Measurements from ENCODE around the gene ARHGEF28. TPM values are rescaled to one million over a fixed set of nuclear protein-coding genes. Genes with fewer than 3 reads are reported as not detected.

ARHGEF28 gene
- total and polyA plus RNA-seq, 9 of the 15 experiments (the other 6 are each of a cell fraction or from before 2014, with no cell fraction given): 0.27 TPM; not detected in 8

GRCh38 chr5:73797132-73797510 is 171.1 kb downstream of the ARHGEF28 start:
- intact Hi-C loops (cut with micrococcal nuclease): no loop called here
- Histone ChIP-seq H4K20me1 (replicated peaks; ENCODE audit: control insufficient read depth, insufficient read depth, low read length) (no peaks in the 10 kb centered on the region), H3K4me3 (no peak overlapping the region), H3K4me1 (replicated peaks in 1 of 2; ENCODE audit: control insufficient read depth in 2 of 2, insufficient read depth in 2 of 2, low read length in 2 of 2) (no peaks in the 10 kb centered on the region), H2AFZ (ENCODE audit: low read depth, low read length) (no peak overlapping the region), H3K27ac (ENCODE audit: extremely low read depth, low read depth, low read length) (no peak overlapping the region), H3K9me3 (replicated peaks; ENCODE audit: control insufficient read depth, insufficient read depth, low read depth, low read length) (no peaks in the 10 kb centered on the region), H3K9me1 (ENCODE audit: control insufficient read depth, insufficient read depth, low read length) (no peaks in the 10 kb centered on the region), H3K9ac (ENCODE audit: insufficient read depth in 1 of 2, low read depth in 2 of 2, low read length in 2 of 2) (no peak overlapping the region), H3K4me2 (ENCODE audit: insufficient read depth, low read length) (no peak overlapping the region), H3K79me2 (ENCODE audit: control insufficient read depth, insufficient read depth, low read length) (no peaks in the 10 kb centered on the region), H3K27me3 (ENCODE audit: control insufficient read depth in 2 of 2, insufficient read depth in 2 of 2, low read length in 2 of 2) (peaks cover 8 to 19% of the 10 kb centered on the region in 2 experiments; a peak in 3 of 5 replicates), H3K36me3 (ENCODE audit: control insufficient read depth, insufficient read depth, low read length) (no peaks in the 10 kb centered on the region)
- WGBS (ENCODE audit: insufficient coverage, low coverage, missing lambda C conversion rate): 13% methylated on average over 1 of the region's 1 CpG
- POLR2A ChIA-PET: no interaction called here
- no peak for ATAC-seq
- CTCF ChIA-PET (ENCODE audit: low intra/inter-chr PET ratio): no interaction called here
- no peak for FAIRE-seq
- peak; percentile 16; the same call in 1 of the 2 replicates for TF ChIP-seq ZNF584 (CRISPR knock-in tag; IDR thresholded peaks at IDR 0.05; ENCODE audit: low read depth)
- no peak for TF ChIP-seq PCBP1 (IDR thresholded peaks at IDR 0.05; ENCODE audit: low read depth, low read length, poor library complexity, severe bottlenecking)
- no peak for TF ChIP-seq ZNF23 (CRISPR knock-in tag; IDR thresholded peaks at IDR 0.05)
- TF ChIP-seq SFPQ (IDR thresholded peaks at IDR 0.05; ENCODE audit: low read depth, low read length): no peak
- no peak for DNase-seq (ENCODE audit: extremely low read depth in 1 of 4, low spot score in 3 of 4)
- no TSS peak for BruUV-seq (replicated peaks)
- in situ Hi-C loops (cut with MboI): no loop called here
